ENCODE data around the gene LILRB3.
A peak's percentile ranks its signal among the peaks of the same experiment; 100 is the strongest.
"Not testable (repeated sequence)": the region's sequence is repeated elsewhere in the genome, so short reads cannot be mapped to it uniquely, and the experiment has no call there.

LILRB3 gene

DNA sequence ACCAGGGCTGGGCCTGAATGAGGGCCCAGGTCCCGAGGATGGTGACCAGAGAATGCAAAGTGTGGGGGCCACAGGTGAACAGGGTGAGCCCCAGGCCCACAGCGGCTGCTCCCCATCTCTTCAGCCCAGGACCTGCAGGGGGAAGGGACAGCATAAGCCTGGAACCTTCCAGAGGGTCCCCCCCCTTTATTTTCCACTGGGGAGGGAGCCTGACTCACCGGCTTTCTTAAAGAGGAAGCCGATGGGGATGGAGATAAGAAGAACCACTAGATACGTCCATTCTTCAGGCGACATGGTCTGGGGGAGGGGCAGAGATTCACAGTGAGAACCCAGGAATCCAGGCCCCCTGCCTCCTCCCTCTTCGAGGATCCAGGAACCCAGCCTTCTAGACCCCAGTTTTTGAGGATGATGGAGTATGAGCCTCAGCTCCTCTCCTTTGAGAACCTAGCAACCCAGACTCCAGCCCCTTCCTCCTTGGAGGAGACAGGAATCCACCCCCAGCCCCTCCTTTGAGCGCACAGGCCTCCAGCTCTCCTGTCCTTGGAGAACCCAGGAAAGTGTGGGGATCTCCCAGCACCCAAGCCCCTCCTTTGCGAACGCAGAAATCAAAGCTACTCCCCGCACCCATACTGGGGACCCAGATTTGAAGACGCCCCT is 34.5 kb downstream of the LILRB3 start:
- H3K4me3 ChIP-seq (ENCODE audit: low read length), result peak overlapping the region; percentile 79
- TF ChIP-seq, protein P1, sequence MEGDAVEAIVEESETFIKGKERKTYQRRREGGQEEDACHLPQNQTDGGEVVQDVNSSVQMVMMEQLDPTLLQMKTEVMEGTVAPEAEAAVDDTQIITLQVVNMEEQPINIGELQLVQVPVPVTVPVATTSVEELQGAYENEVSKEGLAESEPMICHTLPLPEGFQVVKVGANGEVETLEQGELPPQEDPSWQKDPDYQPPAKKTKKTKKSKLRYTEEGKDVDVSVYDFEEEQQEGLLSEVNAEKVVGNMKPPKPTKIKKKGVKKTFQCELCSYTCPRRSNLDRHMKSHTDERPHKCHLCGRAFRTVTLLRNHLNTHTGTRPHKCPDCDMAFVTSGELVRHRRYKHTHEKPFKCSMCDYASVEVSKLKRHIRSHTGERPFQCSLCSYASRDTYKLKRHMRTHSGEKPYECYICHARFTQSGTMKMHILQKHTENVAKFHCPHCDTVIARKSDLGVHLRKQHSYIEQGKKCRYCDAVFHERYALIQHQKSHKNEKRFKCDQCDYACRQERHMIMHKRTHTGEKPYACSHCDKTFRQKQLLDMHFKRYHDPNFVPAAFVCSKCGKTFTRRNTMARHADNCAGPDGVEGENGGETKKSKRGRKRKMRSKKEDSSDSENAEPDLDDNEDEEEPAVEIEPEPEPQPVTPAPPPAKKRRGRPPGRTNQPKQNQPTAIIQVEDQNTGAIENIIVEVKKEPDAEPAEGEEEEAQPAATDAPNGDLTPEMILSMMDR (conservative IDR thresholded peaks at IDR 0.05; ENCODE audit: low read depth, low read length), result no peak
- DNase-seq (ENCODE audit: low read depth), result no peak

DNA sequence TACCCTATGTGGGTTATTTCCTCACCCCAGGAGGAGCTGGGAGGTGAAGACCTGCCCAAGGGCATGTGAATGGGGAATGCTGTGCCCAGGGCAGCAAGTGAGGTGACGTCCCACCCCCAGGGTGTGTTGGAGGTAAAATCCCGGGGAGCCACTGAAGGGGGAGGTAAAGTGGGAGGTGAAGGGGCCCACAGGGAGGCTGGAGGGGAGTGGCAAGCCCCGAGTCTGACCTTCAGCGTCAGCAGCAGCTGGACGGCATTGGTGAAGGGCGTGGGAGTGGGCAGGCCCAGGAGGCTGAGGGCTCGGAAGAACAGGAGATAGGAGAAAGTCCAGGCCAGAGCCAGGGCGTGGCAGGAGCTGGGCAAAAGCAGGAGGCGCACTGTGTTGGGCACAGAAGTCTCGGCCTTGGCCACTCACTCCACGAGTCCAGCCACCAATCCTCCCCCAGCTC is 35.8 kb downstream of the LILRB3 start:
- TF ChIP-seq, protein P1 (conservative IDR thresholded peaks at IDR 0.05; ENCODE audit: low read depth, low read length), result no peak
- H3K4me3 ChIP-seq (ENCODE audit: low read length), result no peak overlapping the region
- DNase-seq (ENCODE audit: low read depth), result no peak

DNA sequence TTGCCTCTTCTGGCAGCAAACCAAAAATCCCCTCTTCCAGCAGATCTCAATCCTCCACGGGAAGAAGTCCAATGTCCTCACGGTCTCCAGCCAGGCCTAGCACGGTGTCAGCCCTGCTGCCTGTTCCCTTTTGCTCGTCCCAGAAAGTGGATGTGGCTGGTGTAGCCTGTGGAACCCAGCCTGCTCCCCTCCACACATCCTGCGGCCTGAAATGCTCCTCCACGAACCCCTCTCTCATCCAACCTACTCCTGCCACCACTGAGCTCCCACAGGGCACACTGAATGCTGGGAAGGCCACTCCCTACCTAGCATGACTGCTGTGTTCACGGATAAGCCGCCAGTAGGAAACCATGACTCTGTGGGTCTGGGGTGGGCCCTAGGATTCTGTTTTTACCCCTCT is 36.5 kb downstream of the LILRB3 start:
- no peak overlapping the region for H3K4me3 ChIP-seq (ENCODE audit: low read length)
- no peak for DNase-seq (ENCODE audit: low read depth)
- TF ChIP-seq, protein P1 (conservative IDR thresholded peaks at IDR 0.05; ENCODE audit: low read depth, low read length), result no peak

- H3K4me3 ChIP-seq (ENCODE audit: low read length), result no peak overlapping the region
- DNase-seq (ENCODE audit: low read depth), result no peak
- TF ChIP-seq, protein P1 (conservative IDR thresholded peaks at IDR 0.05; ENCODE audit: low read depth, low read length), result no peak
Observed at GRCh38 chr19:54183431-54183830, 39.4 kb downstream of the LILRB3 start.

GRCh38 chr19:54181894-54182293 is 40.9 kb downstream of the LILRB3 start:
- DNase-seq (ENCODE audit: low read depth); H3K4me3 ChIP-seq (ENCODE audit: low read length): not testable (repeated sequence)

DNA sequence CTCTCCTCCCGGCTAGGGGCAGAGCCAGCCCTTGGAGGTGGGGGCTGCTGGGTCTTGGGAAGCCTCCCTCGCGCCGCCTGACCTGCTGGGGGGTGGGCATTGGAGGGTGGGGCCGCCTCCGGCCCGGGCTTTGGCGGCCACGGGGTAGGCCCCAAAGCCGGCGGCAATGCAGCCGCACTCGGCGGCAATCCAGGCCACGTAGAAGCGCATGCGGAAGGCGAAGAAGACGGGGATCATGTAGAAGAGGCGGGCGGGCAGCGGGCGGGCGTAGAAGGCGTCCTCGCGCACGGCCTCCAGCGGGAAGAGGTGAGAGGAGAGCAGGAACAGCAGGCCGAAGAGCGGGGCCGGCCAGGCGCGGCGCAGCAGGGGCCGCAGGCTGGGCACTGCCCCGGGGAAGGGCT is 42.1 kb downstream of the LILRB3 start:
- no peak overlapping the region for H3K4me3 ChIP-seq (ENCODE audit: low read length)
- DNase-seq (ENCODE audit: low read depth), result no peak
- TF ChIP-seq, protein P1 (conservative IDR thresholded peaks at IDR 0.05; ENCODE audit: low read depth, low read length), result no peak

DNA sequence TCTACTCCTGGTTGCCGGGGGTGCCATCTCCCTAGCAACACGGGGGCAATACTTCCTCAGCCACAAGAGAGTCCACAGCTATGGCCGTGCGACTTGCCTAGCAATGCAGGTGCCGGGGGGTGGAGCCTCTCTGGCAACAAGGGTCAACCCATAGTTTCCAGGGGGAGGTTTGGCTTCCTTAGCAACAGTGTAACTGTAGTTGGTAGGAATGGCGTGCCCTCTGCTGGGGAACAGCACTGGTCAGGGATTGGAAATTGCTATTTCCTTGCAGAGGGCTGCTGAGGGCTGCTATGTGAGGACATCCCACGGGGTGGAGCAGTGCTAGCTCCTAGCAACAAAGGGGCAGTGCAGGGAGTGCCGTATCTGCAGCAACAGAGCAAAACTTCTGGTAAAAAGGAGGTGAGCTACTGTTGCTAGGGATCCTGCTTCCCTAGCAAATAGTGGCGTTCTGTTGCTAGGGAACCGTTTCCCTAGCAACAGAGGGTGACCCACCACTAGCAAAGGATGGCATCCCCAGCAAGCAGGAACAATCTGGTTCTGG is 42.8 kb downstream of the LILRB3 start:
- peak; percentile 54 for DNase-seq (ENCODE audit: low read depth)
- no peak overlapping the region for H3K4me3 ChIP-seq (ENCODE audit: low read length)

More for the DNA sequence above, 42.8 kb downstream of the LILRB3 start:
- TF ChIP-seq, protein P1 (conservative IDR thresholded peaks at IDR 0.05; ENCODE audit: low read depth, low read length), result peak; percentile 63
